A549 (cell line): ENCODE measurements around the gene PRR23E.

Experiments
- CTCF ChIP-seq: fragments of >200 bp; sonication (Bioruptor Twin); formaldehyde crosslinking; IDR thresholded peaks from 3 replicates; pipeline ENCODE4 v1.5.1; 2016
- MAX ChIP-seq: IDR thresholded peaks from 2 replicates; pipeline ENCODE4 v1.6.1; 2012
- RCOR1 ChIP-seq: fragments of 150-350 bp; IDR thresholded peaks from 2 replicates; pipeline ENCODE4 v1.6.1; 2014; ENCODE audit warnings: antibody characterized with exemption, low read length, low read depth
- TF ChIP-seq, protein P1 (sequence below): fragments of 450-650 bp; IDR thresholded peaks from 2 replicates; pipeline ENCODE4 v1.6.1; 2014; ENCODE audit warnings: antibody characterized with exemption

- TF ChIP-seq, protein P1, sequence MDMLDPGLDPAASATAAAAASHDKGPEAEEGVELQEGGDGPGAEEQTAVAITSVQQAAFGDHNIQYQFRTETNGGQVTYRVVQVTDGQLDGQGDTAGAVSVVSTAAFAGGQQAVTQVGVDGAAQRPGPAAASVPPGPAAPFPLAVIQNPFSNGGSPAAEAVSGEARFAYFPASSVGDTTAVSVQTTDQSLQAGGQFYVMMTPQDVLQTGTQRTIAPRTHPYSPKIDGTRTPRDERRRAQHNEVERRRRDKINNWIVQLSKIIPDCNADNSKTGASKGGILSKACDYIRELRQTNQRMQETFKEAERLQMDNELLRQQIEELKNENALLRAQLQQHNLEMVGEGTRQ: no peak
- TF ChIP-seq MAX (no peak), CTCF (no peak), RCOR1 (no peak)
Observed at GRCh38 chr3:127173516-127174166, 19.3 kb upstream of the PRR23E start.
